ENCODE data around the gene SLC19A1. TPM values are rescaled to one million over a fixed set of nuclear protein-coding genes. Genes with fewer than 3 reads are reported as not detected.

Gene SLC19A1
- polyA plus RNA-seq, 1 of the 3 experiments (the other 2 are of a cell fraction): 15.0 TPM

DNA sequence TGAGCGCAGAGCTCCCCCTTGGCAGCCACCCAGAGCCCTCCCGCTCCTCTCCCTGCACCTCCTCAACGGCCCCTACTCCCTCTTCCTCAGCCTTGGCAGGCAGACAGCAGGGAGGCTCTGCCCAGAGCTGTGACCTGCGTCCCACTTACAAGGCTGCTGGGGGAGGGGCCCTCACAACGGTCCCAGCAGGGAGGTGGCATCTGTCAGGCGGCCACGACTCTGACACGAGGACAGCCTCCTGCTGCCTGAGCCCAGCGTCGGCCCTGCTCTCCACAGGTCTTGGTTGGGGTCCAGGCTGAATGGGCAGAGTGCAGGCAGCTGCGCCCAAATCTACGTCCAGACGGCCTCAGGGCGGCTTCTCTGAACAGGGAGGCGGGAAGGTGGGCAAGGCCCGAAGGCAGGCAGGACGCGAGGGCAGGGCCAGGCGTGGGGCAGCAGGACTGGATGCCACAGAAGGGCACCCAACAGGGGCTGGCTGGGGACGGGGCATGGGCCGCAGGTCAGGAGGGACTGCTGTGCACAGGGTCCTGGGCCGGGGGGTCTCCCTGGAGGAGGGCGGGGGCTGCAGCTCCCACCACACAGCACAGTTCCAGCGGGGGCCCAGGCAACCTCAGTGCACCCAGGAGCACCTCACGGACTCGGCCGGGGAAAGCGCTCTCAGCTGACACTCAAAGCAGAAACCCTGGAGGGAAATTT is 7.5 kb downstream of the SLC19A1 start:
- H3F3A ChIP-seq (replicated peaks; ENCODE audit: insufficient read depth): no peaks in the 10 kb centered on the region
- DNase-seq: peak; percentile 82
- TF ChIP-seq EP300 (IDR thresholded peaks at IDR 0.05; ENCODE audit: borderline replicate concordance in 1 of 2, low read depth in 1 of 2, low read length in 1 of 2) (peak in 1 of 2 experiments; percentile 12; a peak in 1 of 4 replicates), MXI1 (IDR thresholded peaks at IDR 0.05; ENCODE audit: low read depth, low read length) (peak; percentile 90), EZH2phosphoT487 (IDR thresholded peaks at IDR 0.05; ENCODE audit: borderline replicate concordance, low read depth) (no peak), CHD2 (IDR thresholded peaks at IDR 0.05; ENCODE audit: low read length, partially characterized antibody) (peak; percentile 55), SMC3 (IDR thresholded peaks at IDR 0.05; ENCODE audit: low read depth, low read length) (peak; percentile 3; the same call in 1 of the 2 replicates)
- TF ChIP-seq, protein P1, sequence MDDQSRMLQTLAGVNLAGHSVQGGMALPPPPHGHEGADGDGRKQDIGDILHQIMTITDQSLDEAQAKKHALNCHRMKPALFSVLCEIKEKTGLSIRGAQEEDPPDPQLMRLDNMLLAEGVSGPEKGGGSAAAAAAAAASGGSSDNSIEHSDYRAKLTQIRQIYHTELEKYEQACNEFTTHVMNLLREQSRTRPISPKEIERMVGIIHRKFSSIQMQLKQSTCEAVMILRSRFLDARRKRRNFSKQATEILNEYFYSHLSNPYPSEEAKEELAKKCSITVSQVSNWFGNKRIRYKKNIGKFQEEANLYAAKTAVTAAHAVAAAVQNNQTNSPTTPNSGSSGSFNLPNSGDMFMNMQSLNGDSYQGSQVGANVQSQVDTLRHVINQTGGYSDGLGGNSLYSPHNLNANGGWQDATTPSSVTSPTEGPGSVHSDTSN (IDR thresholded peaks at IDR 0.05): no peak
- peaks cover 0 to 20% of the 10 kb centered on the region in 2 experiments; a peak in 1 of 4 replicates for H3K4me1 ChIP-seq (ENCODE audit: control insufficient read depth in 1 of 2, insufficient read depth in 2 of 2, low read depth in 1 of 2, low read length in 1 of 2)
- no peak overlapping the region for H3K9ac ChIP-seq
- POLR2A ChIA-PET: no interaction called here
- no peaks in the 10 kb centered on the region for H3K9me2 ChIP-seq
- no peak overlapping the region for H3K4me3 ChIP-seq (ENCODE audit: low read depth in 2 of 2, low read length in 1 of 2)
- no peaks in the 10 kb centered on the region for H3K9me3 ChIP-seq
- H2AFZ ChIP-seq (ENCODE audit: low read depth): no peak overlapping the region
- 94% methylated on average over 12 of the region's 28 CpGs for WGBS (ENCODE audit: low lambda C conversion rate)
- no peak overlapping the region for H3K4me2 ChIP-seq
- no peak overlapping the region; a peak in 1 of 4 replicates for H3K27ac ChIP-seq (ENCODE audit: low read depth in 2 of 2, low read length in 1 of 2)
- peaks cover 4 to 15% of the 10 kb centered on the region in 2 experiments for H3K36me3 ChIP-seq (replicated peaks in 1 of 2; ENCODE audit: control insufficient read depth in 1 of 2, insufficient read depth in 2 of 2, low read length in 1 of 2)
- no peaks in the 10 kb centered on the region for H3K27me3 ChIP-seq (ENCODE audit: insufficient read depth)
- CTCF ChIA-PET: interaction anchor here (1.0 to 1.7 kb wide), 3 partner anchors 16 to 342 kb away, joined by 3 to 4 read pairs (median 3); no protein-coding TSS in a partner anchor
- H3K79me2 ChIP-seq (ENCODE audit: insufficient read depth): peaks cover 3% of the 10 kb centered on the region; the same call in 1 of the 2 replicates
- H4K20me1 ChIP-seq (ENCODE audit: insufficient read depth): no peaks in the 10 kb centered on the region

DNA sequence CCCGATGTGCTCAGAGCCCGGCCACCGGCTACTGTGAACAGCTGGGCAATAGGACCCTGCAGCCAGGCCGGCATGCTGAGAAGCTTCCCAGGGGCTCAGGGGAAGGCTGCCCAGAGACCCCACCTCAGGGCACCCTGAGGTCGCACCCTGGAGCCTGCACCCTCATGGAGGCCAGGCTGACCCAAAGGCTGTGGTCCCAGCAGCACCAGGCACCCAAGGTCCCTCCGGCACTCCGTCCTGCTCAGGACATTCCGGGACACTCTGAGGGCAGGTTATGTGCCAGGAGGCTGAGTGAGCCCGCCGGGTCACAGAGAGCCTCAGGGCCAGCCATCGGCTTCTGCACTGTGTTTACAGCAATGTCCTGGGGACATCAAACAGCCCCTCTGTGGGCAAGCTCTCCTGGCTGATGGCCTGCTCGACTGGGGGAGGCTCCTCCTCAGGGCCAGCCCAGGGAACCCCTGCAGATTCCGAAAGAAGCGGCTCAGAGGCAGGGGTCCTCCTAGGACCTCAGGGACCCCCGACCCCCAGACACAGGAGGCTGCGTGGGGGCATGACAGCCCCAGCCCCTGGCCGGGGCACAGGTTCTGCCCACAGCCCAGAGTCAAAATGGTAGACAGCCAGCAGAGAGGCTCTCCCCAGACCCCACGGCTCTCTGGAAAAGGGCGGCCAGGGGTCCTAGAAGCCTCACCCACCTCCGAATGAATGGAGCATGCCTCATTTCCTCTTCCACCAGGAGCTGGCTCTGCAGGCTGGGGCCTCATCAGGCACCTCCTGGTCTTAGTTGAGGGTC is 8.2 kb downstream of the SLC19A1 start:
- Histone ChIP-seq H3K4me1 (ENCODE audit: control insufficient read depth in 1 of 2, insufficient read depth in 2 of 2, low read depth in 1 of 2, low read length in 1 of 2) (peaks cover 0 to 18% of the 10 kb centered on the region in 2 experiments; a peak in 1 of 4 replicates), H2AFZ (ENCODE audit: low read depth) (no peak overlapping the region), H3K27me3 (ENCODE audit: insufficient read depth) (no peaks in the 10 kb centered on the region), H3K4me2 (no peak overlapping the region), H3F3A (replicated peaks; ENCODE audit: insufficient read depth) (no peaks in the 10 kb centered on the region), H3K9me3 (no peaks in the 10 kb centered on the region), H4K20me1 (ENCODE audit: insufficient read depth) (no peaks in the 10 kb centered on the region), H3K9me2 (no peaks in the 10 kb centered on the region), H3K36me3 (replicated peaks in 1 of 2; ENCODE audit: control insufficient read depth in 1 of 2, insufficient read depth in 2 of 2, low read length in 1 of 2) (peaks cover 7 to 15% of the 10 kb centered on the region in 2 experiments), H3K9ac (no peak overlapping the region), H3K27ac (ENCODE audit: low read depth in 2 of 2, low read length in 1 of 2) (no peak overlapping the region), H3K4me3 (ENCODE audit: low read depth in 2 of 2, low read length in 1 of 2) (no peak overlapping the region), H3K79me2 (ENCODE audit: insufficient read depth) (no peaks in the 10 kb centered on the region)
- no peak for DNase-seq
- CTCF ChIA-PET: interaction anchor here (1.0 to 1.7 kb wide), 3 partner anchors 17 to 343 kb away, joined by 3 to 4 read pairs (median 3); no protein-coding TSS in a partner anchor
- WGBS (ENCODE audit: low lambda C conversion rate): 92% methylated on average over 6 of the region's 20 CpGs
- no peak for TF ChIP-seq FOXJ3 (CRISPR knock-in tag; IDR thresholded peaks at IDR 0.05)
- TF ChIP-seq JUND (IDR thresholded peaks at IDR 0.05): no peak
- TF ChIP-seq YY1 (IDR thresholded peaks at IDR 0.05; ENCODE audit: low read depth): no peak
- POLR2A ChIA-PET: no interaction called here

All from SK-N-SH (cell line).